WTC11 (cell line): ENCODE data around the gene PITPNM2. TPM values are rescaled to one million over a fixed set of nuclear protein-coding genes. Genes with fewer than 3 reads are reported as not detected.

Source experiments
- ATAC-seq: fragments of 200-7000 bp; cut with Tn5 transposase; 2 replicates; pipeline ENCODE4 v1.10.0; 2021; ENCODE audit warnings: mild to moderate bottlenecking, moderate library complexity
- Bru-seq: library from RNA; stranded (reverse); fragments of 400-500 nt; gene quantifications from one replicate; lab custom pipeline; 2021; lab: Mats Ljungman, UMichigan
- CTCF ChIA-PET: fragments of 300-600 bp; sonication (Branson Sonifier 250); formaldehyde crosslinking; loops from one replicate; lab custom pipeline; 2021; ENCODE audit warnings: antibody characterized with exemption; lab: Charles Lee
- POLR2A ChIA-PET: fragments of 350-600 bp; sonication (Branson Sonifier 250); formaldehyde crosslinking; loops from one replicate; lab custom pipeline; 2021; ENCODE audit warnings: antibody characterized with exemption; lab: Charles Lee
- DNase-seq: peaks from one replicate; pipeline ENCODE4 v3.0.0; 2021; ENCODE audit warnings: low spot score
- H3K27ac Mint-ChIP-seq: 2 replicates; pipeline ENCODE4 v1.8.0; 2021; ENCODE audit warnings: mixed read lengths
- H3K27me3 Mint-ChIP-seq: 2 replicates; pipeline ENCODE4 v1.8.0; 2021; ENCODE audit warnings: low read depth, mild to moderate bottlenecking, moderate library complexity, mixed read lengths
- H3K36me3 Mint-ChIP-seq: 2 replicates; pipeline ENCODE4 v1.8.0; 2021; ENCODE audit warnings: mixed read lengths
- H3K4me1 Mint-ChIP-seq: 2 replicates; pipeline ENCODE4 v1.8.0; 2022; ENCODE audit warnings: mixed read lengths
- H3K4me3 Mint-ChIP-seq: 2 replicates; pipeline ENCODE4 v1.8.0; 2021; ENCODE audit warnings: mild to moderate bottlenecking, moderate library complexity, mixed read lengths
- H3K9me3 Mint-ChIP-seq: 2 replicates; pipeline ENCODE4 v1.8.0; 2021; ENCODE audit warnings: mixed read lengths
- ARID4B ChIP-seq: sonication (generic); formaldehyde crosslinking; IDR thresholded peaks from 2 replicates; pipeline ENCODE4 v1.8.0; 2023; ENCODE audit warnings: missing genetic modification reagents, mild to moderate bottlenecking, borderline replicate concordance
- ATF3 ChIP-seq: sonication (generic); formaldehyde crosslinking; conservative IDR thresholded peaks from 2 replicates; pipeline ENCODE4 v1.8.1; 2022; ENCODE audit warnings: mild to moderate bottlenecking, missing genetic modification reagents
- CBFB ChIP-seq: sonication (generic); formaldehyde crosslinking; IDR thresholded peaks from 2 replicates; pipeline ENCODE4 v1.8.1; 2022; ENCODE audit warnings: mild to moderate bottlenecking, low read depth, missing genetic modification reagents
- ETV6 ChIP-seq: sonication (generic); formaldehyde crosslinking; IDR thresholded peaks from 2 replicates; pipeline ENCODE4 v1.8.1; 2022; ENCODE audit warnings: mild to moderate bottlenecking, missing genetic modification reagents
- HMGA2 ChIP-seq: fragments of 250-450 bp; sonication (Bioruptor Pico); IDR thresholded peaks from 2 replicates; pipeline ENCODE4 v1.4.0; 2021; ENCODE audit warnings: mild to moderate bottlenecking, moderate library complexity
- IRF2 ChIP-seq: sonication (generic); formaldehyde crosslinking; IDR thresholded peaks from 2 replicates; pipeline ENCODE4 v1.8.0; 2022; ENCODE audit warnings: low read depth, missing genetic modification reagents, borderline replicate concordance
- KAT7 ChIP-seq: sonication (generic); formaldehyde crosslinking; IDR thresholded peaks from 2 replicates; pipeline ENCODE4 v1.8.1; 2023; ENCODE audit warnings: missing genetic modification reagents, mild to moderate bottlenecking, borderline replicate concordance
- MYBL2 ChIP-seq: sonication (generic); formaldehyde crosslinking; IDR thresholded peaks from 2 replicates; pipeline ENCODE4 v1.8.1; 2023; ENCODE audit warnings: mild to moderate bottlenecking, moderate library complexity, missing genetic modification reagents
- NFYB ChIP-seq: sonication (generic); formaldehyde crosslinking; conservative IDR thresholded peaks from 2 replicates; pipeline ENCODE4 v1.8.0; 2022; ENCODE audit warnings: low read depth, missing genetic modification reagents
- NR1H2 ChIP-seq: sonication (generic); formaldehyde crosslinking; IDR thresholded peaks from 2 replicates; pipeline ENCODE4 v1.9.0; 2021; ENCODE audit warnings: mild to moderate bottlenecking, moderate library complexity, missing genetic modification reagents
- NR2C2 ChIP-seq: sonication (generic); formaldehyde crosslinking; IDR thresholded peaks from 2 replicates; pipeline ENCODE4 v1.8.0; 2022; ENCODE audit warnings: mild to moderate bottlenecking, missing genetic modification reagents
- SMAD4 ChIP-seq: sonication (generic); formaldehyde crosslinking; IDR thresholded peaks from 2 replicates; pipeline ENCODE4 v1.8.0; 2022; ENCODE audit warnings: mild to moderate bottlenecking, missing genetic modification reagents
- STAT6 ChIP-seq: sonication (generic); formaldehyde crosslinking; conservative IDR thresholded peaks from 2 replicates; pipeline ENCODE4 v1.8.1; 2023; ENCODE audit warnings: mild to moderate bottlenecking, low read depth, missing genetic modification reagents, moderate library complexity
- TCF7 ChIP-seq: sonication (generic); formaldehyde crosslinking; IDR thresholded peaks from 2 replicates; pipeline ENCODE4 v1.8.0; 2022; ENCODE audit warnings: mild to moderate bottlenecking, low read depth, missing genetic modification reagents, moderate library complexity
- ZBTB21 ChIP-seq: sonication (generic); formaldehyde crosslinking; IDR thresholded peaks from 2 replicates; pipeline ENCODE4 v1.8.1; 2023; ENCODE audit warnings: mild to moderate bottlenecking, missing genetic modification reagents, borderline replicate concordance
- ZMAT4 ChIP-seq: fragments of 250-450 bp; sonication (Bioruptor Pico); IDR thresholded peaks from 2 replicates; pipeline ENCODE4 v1.9.0; 2021; ENCODE audit warnings: mild to moderate bottlenecking
- ZNF138 ChIP-seq: sonication (generic); formaldehyde crosslinking; conservative IDR thresholded peaks from 2 replicates; pipeline ENCODE4 v1.8.1; 2022; ENCODE audit warnings: mild to moderate bottlenecking, moderate library complexity, missing genetic modification reagents
- ZNF219 ChIP-seq: sonication (generic); formaldehyde crosslinking; IDR thresholded peaks from 2 replicates; pipeline ENCODE4 v1.8.0; 2023; ENCODE audit warnings: missing genetic modification reagents, mild to moderate bottlenecking, borderline replicate concordance
- ZNF232 ChIP-seq: sonication (generic); formaldehyde crosslinking; IDR thresholded peaks from 2 replicates; pipeline ENCODE4 v1.8.0; 2022; ENCODE audit warnings: mild to moderate bottlenecking, missing genetic modification reagents
- ZNF416 ChIP-seq: fragments of 250-450 bp; sonication (Bioruptor Pico); IDR thresholded peaks from 2 replicates; pipeline ENCODE4 v1.9.0; 2021; ENCODE audit warnings: mild to moderate bottlenecking, inconsistent platforms
- ZNF532 ChIP-seq: fragments of 250-450 bp; sonication (Bioruptor Pico); IDR thresholded peaks from 2 replicates; pipeline ENCODE4 v1.9.0; 2021; ENCODE audit warnings: mild to moderate bottlenecking, borderline replicate concordance
- ZNF671 ChIP-seq: fragments of 250-450 bp; sonication (Bioruptor Pico); IDR thresholded peaks from 2 replicates; pipeline ENCODE4 v1.8.0; 2021; ENCODE audit warnings: mild to moderate bottlenecking
- long read RNA-seq, 3 experiments: library from RNA in 1 of 3; library from capped mRNA in 1 of 3; library from polyadenylated mRNA in 1 of 3; unstranded in 2 of 3; stranded (forward) in 1 of 3; transcript quantifications; one replicate each; pipeline ENCODE4 v2.0.0, GENCODE V29; 2021
- total RNA-seq: library from RNA; stranded (reverse); gene quantifications from 3 replicates; pipeline ENCODE4 v1.2.3, GENCODE V29; 2021

The PITPNM2 gene
- total RNA-seq (4.8 to 8.2 TPM (median 7.4 TPM) in 3 replicates), Bru-seq, nascent RNA (percentile 36 among the genes with signal in this experiment)
- long read RNA-seq, experiment 1, partial matches to known transcripts: 5 of 13 reads
- long read RNA-seq, experiment 1, other reads (novel, unspliced or antisense): 8 of 13 reads
- long read RNA-seq, experiment 2, partial matches to known transcripts: 0 of 6 reads
- long read RNA-seq, experiment 2, other reads (novel, unspliced or antisense): 6 of 6 reads
- long read RNA-seq, experiment 3: 0 reads

- ChIA-PET POLR2A (interaction anchor here (1.0 kb wide), 1 partner anchor 82 kb away, joined by 4 read pairs; the partner anchor contains the start of genes MPHOSPH9 and MTRFR), CTCF (interaction anchor here (0.8 to 2.4 kb wide), 6 partner anchors 36 to 357 kb away, joined by 3 to 8 read pairs (median 4); no protein-coding TSS in a partner anchor)
- H3K4me3 Mint-ChIP-seq: peak within 1 kb of the TSS; percentile 81
- peaks cover 55% of the 10 kb centered on the region for H3K4me1 Mint-ChIP-seq
- H3K9me3 Mint-ChIP-seq: no peaks in the 10 kb centered on the region
- peak; percentile 46 for DNase-seq
- no peaks in the 10 kb centered on the region for H3K36me3 Mint-ChIP-seq
- H3K27ac Mint-ChIP-seq: no peak within 1 kb of the TSS
- TF ChIP-seq ZNF416 (CRISPR knock-in tag) (no peak), ARID4B (no peak), HMGA2 (CRISPR knock-in tag) (no peak), NR2C2 (CRISPR knock-in tag) (no peak), ZMAT4 (CRISPR knock-in tag) (no peak), ETV6 (no peak), ATF3 (CRISPR knock-in tag) (no peak), ZNF232 (no peak), MYBL2 (CRISPR knock-in tag) (no peak), IRF2 (CRISPR knock-in tag) (no peak), NR1H2 (no peak), ZNF138 (CRISPR knock-in tag) (no peak), ZBTB21 (CRISPR knock-in tag) (no peak), ZNF671 (no peak), SMAD4 (CRISPR knock-in tag) (no peak), ZNF219 (CRISPR knock-in tag) (no peak), NFYB (CRISPR knock-in tag) (no peak)
- peak; percentile 46 for ATAC-seq
- H3K27me3 Mint-ChIP-seq: peaks cover 38% of the 10 kb centered on the region
These were observed at the start of gene PITPNM2 for GRCh38 chr12:123150744-123151456. Gene PITPNM2 (minus strand): TSS chr12:123151090. CDS start chr12:123034590, 116,500 bp downstream.

- TF ChIP-seq ZNF532 (CRISPR knock-in tag) (no peak), ZBTB21 (CRISPR knock-in tag) (no peak), KAT7 (CRISPR knock-in tag) (no peak), STAT6 (CRISPR knock-in tag) (no peak), CBFB (no peak), TCF7 (CRISPR knock-in tag) (no peak)
- peaks cover 48% of the 10 kb centered on the region for H3K36me3 Mint-ChIP-seq
- DNase-seq: no peak
- no peak overlapping the region for H3K27ac Mint-ChIP-seq
- no peak for ATAC-seq
- H3K9me3 Mint-ChIP-seq: no peaks in the 10 kb centered on the region
- H3K4me3 Mint-ChIP-seq: no peak overlapping the region
- CTCF ChIA-PET: interaction anchor here (1.7 kb wide), 1 partner anchor 38 kb away, joined by 5 read pairs; no protein-coding TSS in a partner anchor
- POLR2A ChIA-PET: no interaction called here
- no peaks in the 10 kb centered on the region for H3K27me3 Mint-ChIP-seq
- H3K4me1 Mint-ChIP-seq: no peaks in the 10 kb centered on the region
These were observed 49.5 kb upstream of the PITPNM2 start for GRCh38 chr12:123200414-123200813.
